ENCODE results near the gene TGFBR3L. TPM values are rescaled to one million over a fixed set of nuclear protein-coding genes. Genes with fewer than 3 reads are reported as not detected.

Gene TGFBR3L
- polyA plus RNA-seq, 6 donors from 2014 or later, result not detected

DNA sequence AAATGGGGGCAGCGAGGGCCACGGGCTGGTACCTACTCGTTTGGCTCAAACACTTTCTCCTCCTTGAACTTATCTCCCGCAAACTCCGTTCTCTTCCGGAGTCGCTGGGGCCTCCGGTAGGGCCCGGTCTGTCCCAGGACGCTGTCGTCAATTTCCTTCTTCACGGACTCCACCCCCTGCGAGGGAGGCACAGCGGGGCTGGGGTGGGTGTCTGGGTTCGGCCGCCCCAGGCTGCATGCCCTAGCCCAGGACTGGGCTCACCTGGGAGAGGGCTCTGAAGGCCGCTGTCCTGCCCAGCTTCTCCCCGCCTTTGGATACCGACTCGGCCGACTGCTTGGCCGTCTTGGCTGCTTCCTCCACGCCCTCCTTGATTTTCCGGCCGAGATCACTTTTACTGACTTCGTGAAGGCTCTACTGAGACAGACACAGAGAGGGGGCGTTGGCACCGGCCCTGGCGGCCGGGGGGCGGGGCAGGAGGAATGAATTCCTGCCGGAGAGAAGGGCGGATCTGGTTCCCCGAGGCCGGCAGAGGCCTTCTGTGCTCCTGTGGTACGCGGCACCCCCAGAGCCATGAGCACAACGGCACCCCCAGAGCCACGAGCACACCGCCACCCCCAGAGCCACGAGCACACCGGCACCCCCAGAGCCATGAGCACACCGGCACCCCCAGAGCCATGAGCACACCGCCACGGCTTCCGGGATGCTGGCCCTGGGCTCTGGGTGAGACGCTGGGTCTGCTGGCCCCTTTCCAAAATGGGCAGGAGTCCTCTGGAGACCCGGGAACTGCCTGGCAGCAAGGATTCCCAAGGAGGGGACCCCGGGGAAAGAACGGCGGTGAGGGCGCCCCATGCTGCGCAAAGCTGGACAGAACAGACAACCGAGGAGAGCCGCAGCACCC, 19.4 kb downstream of the TGFBR3L start:
- H3K27me3 Mint-ChIP-seq, result no peaks in the 10 kb centered on the region
- no peak for ATAC-seq (ENCODE audit: low read depth in 2 of 2)
- H3K36me3 Mint-ChIP-seq, result peaks cover 0 to 4% of the 10 kb centered on the region in 2 donors
- no peak for DNase-seq
- no peaks in the 10 kb centered on the region for H3K4me1 Mint-ChIP-seq
- H3K27ac Mint-ChIP-seq, result peak overlapping the region in 1 of 6 donors; percentile 72
- H3K4me3 Mint-ChIP-seq, result no peak overlapping the region
- no peaks in the 10 kb centered on the region for H3K9me3 Mint-ChIP-seq

- DNase-seq (no peak), ATAC-seq (ENCODE audit: low read depth in 2 of 2) (no peak)
- Mint-ChIP-seq H3K4me3 (no peak overlapping the region), H3K9me3 (no peaks in the 10 kb centered on the region), H3K27me3 (no peaks in the 10 kb centered on the region), H3K36me3 (peaks cover 0 to 5% of the 10 kb centered on the region in 2 donors), H3K27ac (no peak overlapping the region), H3K4me1 (no peaks in the 10 kb centered on the region)
Observed at GRCh38 chr19:7934766-7935165, 20.1 kb downstream of the TGFBR3L start.

- peak overlapping the region in 7 of 8 donors; percentile 12 to 88 (median 45) for H3K4me3 Mint-ChIP-seq
- DNase-seq (no peak), ATAC-seq (ENCODE audit: low read depth in 2 of 2) (no peak)
- H3K36me3 Mint-ChIP-seq, result peaks cover 5 to 9% of the 10 kb centered on the region in 2 donors
- H3K9me3 Mint-ChIP-seq, result no peaks in the 10 kb centered on the region
- H3K4me1 Mint-ChIP-seq, result peaks cover 18 to 36% (median 26%) of the 10 kb centered on the region in 3 donors
- no peaks in the 10 kb centered on the region for H3K27me3 Mint-ChIP-seq
- peak overlapping the region in 1 of 6 donors; percentile 39 for H3K27ac Mint-ChIP-seq
Observed at GRCh38 chr19:7940841-7941240, 26.2 kb downstream of the TGFBR3L start.

DNA sequence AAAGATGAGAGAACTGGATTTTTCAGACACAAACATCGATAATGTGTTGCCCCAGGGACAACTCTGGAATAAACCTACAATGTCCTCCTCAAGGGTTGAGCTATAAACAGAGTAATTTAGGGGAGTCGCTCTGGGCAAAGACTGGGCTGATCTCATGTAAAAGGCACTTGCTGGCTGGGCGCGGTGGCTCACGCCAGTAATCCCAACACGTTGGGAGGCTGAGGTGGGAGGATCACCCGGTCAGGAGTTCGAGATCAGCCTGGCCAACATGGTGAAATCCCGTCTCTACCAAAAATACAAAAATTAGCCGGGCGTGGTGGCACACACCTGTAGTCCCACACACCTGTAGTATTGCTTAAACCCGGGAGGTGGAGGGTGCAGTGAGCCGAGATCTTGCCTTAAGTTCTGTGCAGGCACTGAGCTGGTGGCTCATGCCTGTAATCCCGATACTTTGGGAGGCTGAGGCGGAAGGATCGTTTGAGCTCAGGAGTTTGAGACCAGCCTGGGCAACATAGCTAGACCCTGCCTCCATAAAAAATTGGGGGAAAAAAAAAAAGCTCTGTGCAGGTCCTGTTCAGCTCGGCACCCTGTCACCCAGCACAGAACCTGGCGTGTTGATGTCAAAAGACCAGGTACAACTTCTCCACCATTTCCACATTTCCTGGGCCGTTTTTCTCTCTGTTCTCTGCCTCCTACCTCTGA, 27.4 kb downstream of the TGFBR3L start:
- no peaks in the 10 kb centered on the region for H3K27me3 Mint-ChIP-seq
- DNase-seq (no peak), ATAC-seq (ENCODE audit: low read depth in 2 of 2) (no peak)
- H3K4me1 Mint-ChIP-seq, result peaks cover 18 to 36% (median 26%) of the 10 kb centered on the region in 3 donors
- H3K4me3 Mint-ChIP-seq, result peak overlapping the region in 7 of 8 donors; percentile 43 to 93 (median 82)
- peaks cover 5 to 9% of the 10 kb centered on the region in 2 donors for H3K36me3 Mint-ChIP-seq
- peak overlapping the region in 4 of 6 donors; percentile 26 to 100 (median 71) for H3K27ac Mint-ChIP-seq
- H3K9me3 Mint-ChIP-seq, result no peaks in the 10 kb centered on the region

GRCh38 chr19:7942981-7943443, 28.4 kb downstream of the TGFBR3L start:
- Mint-ChIP-seq H3K27ac (peak overlapping the region; percentile 97 to 100 (median 99)), H3K27me3 (no peaks in the 10 kb centered on the region)
- peak; percentile 11 to 16 for ATAC-seq (ENCODE audit: low read depth in 2 of 2)

GRCh38 chr19:7943444-7944176, 29.0 kb downstream of the TGFBR3L start, which contains the start of gene TIMM44:
TSS of gene TIMM44 (minus strand) at chr19:7943666. CDS start at chr19:7943651, 15 bp downstream.
- DNase-seq (peak; percentile 100), ATAC-seq (ENCODE audit: low read depth in 2 of 2) (peak; percentile 89 to 90)
- no peaks in the 10 kb centered on the region for H3K9me3 Mint-ChIP-seq
- H3K4me1 Mint-ChIP-seq, result peaks cover 18 to 36% (median 26%) of the 10 kb centered on the region in 3 donors
- H3K27ac Mint-ChIP-seq, result peak within 1 kb of the TSS; percentile 97 to 100 (median 99)
- peak within 1 kb of the TSS; percentile 80 to 95 (median 92) for H3K4me3 Mint-ChIP-seq
- peaks cover 5 to 9% of the 10 kb centered on the region in 2 donors for H3K36me3 Mint-ChIP-seq
- no peaks in the 10 kb centered on the region for H3K27me3 Mint-ChIP-seq

More at GRCh38 chr19:7942981-7943443, 28.4 kb downstream of the TGFBR3L start:
- peaks cover 18 to 36% (median 26%) of the 10 kb centered on the region in 3 donors for H3K4me1 Mint-ChIP-seq
- no peaks in the 10 kb centered on the region for H3K9me3 Mint-ChIP-seq
- H3K36me3 Mint-ChIP-seq, result peaks cover 5 to 9% of the 10 kb centered on the region in 2 donors
- no peak for DNase-seq
- peak overlapping the region; percentile 80 to 95 (median 92) for H3K4me3 Mint-ChIP-seq

DNA sequence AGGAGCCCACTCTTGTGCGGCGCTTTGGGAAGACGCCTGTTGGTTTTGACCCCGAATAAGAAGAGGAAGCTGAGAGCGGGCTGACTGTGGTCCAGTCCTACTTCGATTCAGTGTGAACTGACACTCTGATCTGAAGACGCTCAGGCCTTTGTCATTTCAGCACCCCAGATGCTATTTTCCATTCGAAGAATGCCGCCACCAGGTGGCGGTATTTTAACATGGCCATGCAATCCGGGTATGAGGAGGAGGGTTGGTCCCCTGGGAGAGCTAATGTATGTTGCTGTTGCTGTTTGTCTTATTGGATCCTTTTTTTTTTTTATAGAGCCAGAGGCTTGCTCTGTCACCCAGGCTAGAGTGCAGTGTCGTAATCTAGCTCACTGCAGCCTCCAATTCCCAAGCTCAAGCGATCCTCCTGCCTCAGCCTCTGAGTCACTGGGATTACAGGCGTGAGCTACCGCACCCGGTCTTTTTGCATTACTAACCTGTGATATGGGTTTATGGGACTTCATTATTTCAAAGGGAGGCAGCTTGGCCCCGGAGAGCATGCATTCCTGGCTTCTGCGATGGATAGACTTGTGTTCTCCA, 29.6 kb downstream of the TGFBR3L start:
- Mint-ChIP-seq H3K36me3 (peaks cover 0 to 9% of the 10 kb centered on the region in 2 donors), H3K9me3 (no peaks in the 10 kb centered on the region), H3K27me3 (no peaks in the 10 kb centered on the region), H3K27ac (peak overlapping the region; percentile 97 to 100 (median 99)), H3K4me3 (peak overlapping the region; percentile 80 to 95 (median 92)), H3K4me1 (peaks cover 18 to 36% (median 26%) of the 10 kb centered on the region in 3 donors)
- peak; percentile 75 for DNase-seq
- peak; percentile 36 to 42 for ATAC-seq (ENCODE audit: low read depth in 2 of 2)

GRCh38 chr19:7947939-7948338, 33.3 kb downstream of the TGFBR3L start:
- no peak for DNase-seq
- H3K27ac Mint-ChIP-seq, result peak overlapping the region in 1 of 6 donors; percentile 47
- peaks cover 12 to 22% (median 18%) of the 10 kb centered on the region in 3 donors for H3K4me1 Mint-ChIP-seq
- no peak overlapping the region for H3K4me3 Mint-ChIP-seq
- H3K36me3 Mint-ChIP-seq, result no peaks in the 10 kb centered on the region
- ATAC-seq (ENCODE audit: low read depth in 2 of 2), result no peak
- no peaks in the 10 kb centered on the region for H3K9me3 Mint-ChIP-seq
- no peaks in the 10 kb centered on the region for H3K27me3 Mint-ChIP-seq

DNA sequence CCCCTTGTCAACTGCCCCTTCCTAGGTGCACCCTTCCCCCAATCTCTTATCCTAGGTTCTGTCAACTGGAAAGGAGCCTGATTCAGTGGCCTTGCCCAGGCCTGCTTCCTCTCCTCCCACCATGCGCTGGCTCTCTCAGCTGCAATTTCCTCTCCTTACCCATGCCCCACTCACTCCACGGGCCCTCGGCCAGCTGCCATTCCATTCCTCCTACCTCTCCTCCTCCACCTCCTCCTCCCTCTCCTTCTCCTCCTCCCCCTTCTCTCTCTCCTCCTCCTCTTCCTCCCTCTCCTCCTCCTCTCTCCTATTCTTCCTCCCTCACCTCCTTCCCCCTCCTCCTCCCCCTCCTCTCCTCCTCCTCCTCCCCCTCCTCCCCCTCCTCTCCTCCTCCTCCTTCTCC, 38.4 kb downstream of the TGFBR3L start:
- H3K27ac Mint-ChIP-seq, result no peak overlapping the region
- ATAC-seq (ENCODE audit: low read depth in 2 of 2), result no peak
- H3K4me1 Mint-ChIP-seq, result peaks cover 0 to 3% (median 2%) of the 10 kb centered on the region in 3 donors
- DNase-seq, result no peak
- H3K27me3 Mint-ChIP-seq, result no peaks in the 10 kb centered on the region
- H3K9me3 Mint-ChIP-seq, result no peaks in the 10 kb centered on the region
- H3K4me3 Mint-ChIP-seq, result no peak overlapping the region
- H3K36me3 Mint-ChIP-seq, result no peaks in the 10 kb centered on the region

- H3K4me1 Mint-ChIP-seq, result peaks cover 0 to 3% (median 2%) of the 10 kb centered on the region in 3 donors
- DNase-seq (no peak), ATAC-seq (ENCODE audit: low read depth in 2 of 2) (no peak)
- H3K4me3 Mint-ChIP-seq, result no peak overlapping the region
- H3K27ac Mint-ChIP-seq, result peak overlapping the region in 2 of 6 donors; percentile 68 to 78
- H3K27me3 Mint-ChIP-seq, result no peaks in the 10 kb centered on the region
- H3K36me3 Mint-ChIP-seq, result no peaks in the 10 kb centered on the region
- H3K9me3 Mint-ChIP-seq, result no peaks in the 10 kb centered on the region
Observed at GRCh38 chr19:7953576-7953975, 38.9 kb downstream of the TGFBR3L start.

- ATAC-seq (ENCODE audit: low read depth in 2 of 2) (no peak), DNase-seq (no peak)
- peaks cover 0 to 3% (median 2%) of the 10 kb centered on the region in 3 donors for H3K4me1 Mint-ChIP-seq
- no peaks in the 10 kb centered on the region for H3K27me3 Mint-ChIP-seq
- no peak overlapping the region for H3K4me3 Mint-ChIP-seq
- H3K27ac Mint-ChIP-seq, result peak overlapping the region in 1 of 6 donors; percentile 10
- H3K36me3 Mint-ChIP-seq, result no peaks in the 10 kb centered on the region
- H3K9me3 Mint-ChIP-seq, result no peaks in the 10 kb centered on the region
Observed at GRCh38 chr19:7955696-7956095, 41.1 kb downstream of the TGFBR3L start.

DNA sequence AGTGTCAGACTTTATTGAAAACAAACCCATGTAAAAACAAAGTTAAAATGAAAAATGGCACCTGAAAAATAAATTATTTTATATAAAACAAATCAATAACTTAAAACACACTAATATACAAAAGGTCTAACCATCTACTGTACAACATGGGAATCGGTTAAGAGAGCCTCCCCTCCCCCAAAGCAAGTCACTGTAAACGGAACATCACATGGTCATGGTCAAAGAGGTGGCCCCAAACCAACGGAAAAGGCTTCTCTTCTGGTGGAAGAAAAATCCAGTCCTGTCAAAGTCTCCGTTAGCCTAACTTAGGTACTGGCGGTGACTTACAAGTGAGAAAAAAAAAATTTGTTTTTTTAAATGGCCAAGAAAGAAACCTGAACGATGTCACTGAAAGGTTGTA, 44.6 kb downstream of the TGFBR3L start:
- H3K36me3 Mint-ChIP-seq, result peaks cover 0 to 4% of the 10 kb centered on the region in 2 donors

More for the DNA sequence above, 44.6 kb downstream of the TGFBR3L start:
- Mint-ChIP-seq H3K27me3 (no peaks in the 10 kb centered on the region), H3K27ac (no peak overlapping the region), H3K4me3 (no peak overlapping the region), H3K9me3 (no peaks in the 10 kb centered on the region), H3K4me1 (peaks cover 0 to 2% (median 0%) of the 10 kb centered on the region in 3 donors)
- no peak for ATAC-seq (ENCODE audit: low read depth in 2 of 2)
- no peak for DNase-seq

Data from naive B cell (primary cell).